GM18499 (cell line): Measurements from ENCODE around the gene HSCB.
"Not testable (repeated sequence)": the region's sequence is repeated elsewhere in the genome, so short reads cannot be mapped to it uniquely, and the experiment has no call there.

ENCODE experiments used
- ATAC-seq: cut with Tn5 transposase; IDR thresholded peaks from one replicate; pipeline ENCODE4 v1.9.1; 2021; ENCODE audit warnings: moderate number of reproducible peaks; ENCODE audit not compliant: insufficient read depth, unreplicated experiment

HSCB gene

GRCh38 chr22:28783786-28784671 is 42.2 kb downstream of the HSCB start:
- no peak for ATAC-seq

- no peak for ATAC-seq
Observed at GRCh38 chr22:28788601-28789000, 46.8 kb downstream of the HSCB start.

GRCh38 chr22:28791124-28791523 is 49.3 kb downstream of the HSCB start:
- no peak for ATAC-seq

GRCh38 chr22:28791841-28792490 is 50.1 kb downstream of the HSCB start:
- no peak for ATAC-seq

- ATAC-seq, result no peak
Observed at GRCh38 chr22:28792491-28793383, 50.9 kb downstream of the HSCB start.

- ATAC-seq, result no peak
Observed at GRCh38 chr22:28793976-28794584, 52.2 kb downstream of the HSCB start.

GRCh38 chr22:28795071-28795693 is 53.3 kb downstream of the HSCB start:
- ATAC-seq, result no peak

GRCh38 chr22:28795932-28796856 is 54.4 kb downstream of the HSCB start:
- ATAC-seq, result no peak

- no peak for ATAC-seq
Observed at GRCh38 chr22:28798810-28799605, 57.2 kb downstream of the HSCB start.

- no peak for ATAC-seq
Observed at GRCh38 chr22:28799606-28800307, 57.9 kb downstream of the HSCB start.

- no peak for ATAC-seq
Observed at GRCh38 chr22:28800308-28801041, 58.6 kb downstream of the HSCB start, which contains the start of gene XBP1. TSS of gene XBP1 (minus strand) at chr22:28800569.

- no peak for ATAC-seq
Observed at GRCh38 chr22:28801845-28802594, 60.2 kb downstream of the HSCB start.

GRCh38 chr22:28802595-28803123 is 60.8 kb downstream of the HSCB start:
- no peak for ATAC-seq

GRCh38 chr22:28805426-28805825 is 63.6 kb downstream of the HSCB start:
- ATAC-seq, result not testable (repeated sequence)
